Measurements from ENCODE around the gene KIAA0319L.

Gene KIAA0319L

DNA sequence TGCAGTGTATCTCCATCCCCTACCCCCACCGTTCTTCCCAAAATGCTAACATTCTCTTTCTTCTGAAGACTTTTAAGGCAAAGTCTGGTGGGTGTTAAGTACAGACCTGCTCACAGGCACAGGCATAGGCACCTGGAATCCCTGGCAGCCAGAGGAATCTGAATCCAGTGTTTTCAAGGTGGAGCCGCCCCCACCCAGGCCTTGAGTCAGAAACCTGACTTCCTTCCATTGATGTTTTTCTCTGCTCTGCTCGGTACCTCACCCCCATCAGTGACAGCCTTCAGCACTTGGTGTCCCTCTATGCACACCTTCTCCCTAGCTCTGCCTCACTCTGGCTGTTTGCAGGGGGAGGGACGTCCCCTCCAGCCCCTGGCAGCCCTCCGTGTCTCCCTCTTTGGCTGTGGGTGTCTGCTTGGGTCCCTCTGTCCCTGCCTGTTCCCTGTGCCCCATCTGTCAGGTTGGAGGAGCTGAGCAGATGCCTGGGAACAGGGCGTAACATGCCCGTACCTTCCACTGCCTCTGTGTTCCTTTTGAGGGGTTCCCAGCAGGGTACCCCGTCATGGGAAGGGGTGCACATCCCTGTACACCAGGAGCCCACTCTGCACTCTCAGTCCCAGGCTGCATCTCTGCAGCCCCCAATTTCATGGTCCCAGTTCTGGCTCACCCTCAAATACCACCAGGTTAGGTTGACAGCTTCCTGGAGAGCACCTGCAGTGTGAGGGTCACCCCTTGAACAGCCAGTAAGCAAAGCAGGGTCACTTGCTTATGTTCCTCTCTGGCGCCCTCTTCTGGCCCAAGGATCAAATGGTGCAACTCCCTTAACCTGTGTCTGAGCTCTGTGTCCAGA lies 7.1 kb upstream of the KIAA0319L start:
- DNase-seq (ENCODE audit: low read depth in 2 of 3, low spot score in 1 of 3) = peak; percentile 62 to 84 (median 76)

DNA sequence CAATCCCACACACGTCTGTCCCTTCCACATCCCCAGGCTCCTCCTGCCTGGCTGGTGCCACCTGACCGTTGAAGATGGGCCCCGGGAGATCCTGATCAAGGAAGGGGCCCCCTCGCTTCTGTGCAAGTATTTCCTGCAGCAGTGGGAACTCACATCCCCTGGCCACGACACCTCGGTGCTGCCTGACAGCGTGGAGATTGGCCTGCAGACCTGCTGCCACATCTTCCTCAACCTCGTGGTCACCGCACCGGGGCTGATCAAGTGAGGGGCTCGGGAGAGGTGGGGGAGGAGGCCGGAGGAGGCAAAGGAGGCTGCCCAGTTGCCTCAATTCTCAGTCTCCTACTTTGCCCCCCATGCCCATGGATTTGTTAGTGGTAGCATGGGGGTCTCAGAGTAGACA lies 6.0 kb upstream of the KIAA0319L start:
- no peak for DNase-seq (ENCODE audit: low read depth in 2 of 3, low spot score in 1 of 3)

DNA sequence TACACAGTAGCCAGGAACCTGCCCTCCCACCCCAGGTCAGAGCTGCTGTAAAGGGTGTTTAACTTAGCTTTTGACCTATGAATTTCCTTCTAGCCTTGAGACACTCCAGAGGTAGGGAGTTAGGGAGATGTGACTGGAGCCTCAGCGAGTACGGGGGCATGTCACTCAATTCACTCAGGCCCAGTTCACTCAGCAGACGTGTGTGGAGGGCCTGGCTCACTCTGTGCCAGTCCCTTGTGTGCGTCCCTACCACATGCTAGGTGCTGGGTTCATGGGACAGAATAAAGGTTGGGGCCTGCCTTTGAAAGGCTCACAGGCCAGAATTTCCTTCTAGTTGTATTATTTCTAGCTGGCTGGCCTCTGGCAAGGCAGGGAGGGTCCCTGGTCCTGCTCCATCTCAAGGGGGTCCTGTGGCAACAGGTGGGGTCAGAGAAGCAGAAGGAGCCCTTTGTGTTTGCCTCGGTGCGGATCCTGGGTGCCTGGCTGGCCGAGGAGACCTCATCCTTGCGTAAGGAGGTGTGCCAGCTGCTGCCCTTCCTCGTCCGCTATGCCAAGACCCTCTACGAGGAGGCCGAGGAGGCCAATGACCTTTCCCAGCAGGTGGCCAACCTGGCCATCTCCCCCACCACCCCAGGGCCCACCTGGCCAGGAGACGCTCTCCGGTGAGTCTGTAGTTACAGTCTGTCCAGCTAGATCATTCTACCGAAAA lies 4.9 kb upstream of the KIAA0319L start:
- DNase-seq (ENCODE audit: low read depth in 2 of 3, low spot score in 1 of 3) = no peak

DNA sequence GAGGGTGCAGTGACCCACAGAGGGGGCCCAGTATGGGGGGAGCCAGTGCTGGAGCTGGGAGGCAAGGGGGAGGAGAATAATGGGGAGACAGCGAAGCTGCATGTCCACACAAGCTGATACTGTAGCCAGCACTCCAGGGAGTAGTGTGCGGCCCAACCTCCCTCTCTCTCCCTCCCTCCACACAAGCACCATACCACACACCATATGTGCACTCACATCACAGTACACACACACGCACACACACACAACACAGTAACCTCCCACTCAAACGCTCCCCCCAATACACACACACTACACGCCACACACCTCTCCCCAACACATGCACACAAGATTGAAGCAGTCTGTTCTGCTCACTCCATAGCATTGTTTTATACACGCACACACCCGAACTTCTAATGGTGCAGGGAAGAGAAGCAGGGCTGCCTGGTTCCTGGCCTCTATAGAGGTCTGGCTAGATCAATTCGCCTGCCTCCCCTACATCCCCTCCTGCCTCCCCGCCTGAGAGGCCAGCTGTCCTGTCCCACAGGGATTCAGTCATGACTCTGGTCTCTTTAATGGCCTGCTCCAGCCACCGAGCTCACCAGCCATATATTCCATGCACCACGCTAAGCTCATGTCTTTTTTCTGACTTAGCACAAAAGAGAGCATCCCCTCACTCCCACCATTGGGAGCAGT lies 4.2 kb upstream of the KIAA0319L start:
- no peak for DNase-seq (ENCODE audit: low read depth in 2 of 3, low spot score in 1 of 3)

DNA sequence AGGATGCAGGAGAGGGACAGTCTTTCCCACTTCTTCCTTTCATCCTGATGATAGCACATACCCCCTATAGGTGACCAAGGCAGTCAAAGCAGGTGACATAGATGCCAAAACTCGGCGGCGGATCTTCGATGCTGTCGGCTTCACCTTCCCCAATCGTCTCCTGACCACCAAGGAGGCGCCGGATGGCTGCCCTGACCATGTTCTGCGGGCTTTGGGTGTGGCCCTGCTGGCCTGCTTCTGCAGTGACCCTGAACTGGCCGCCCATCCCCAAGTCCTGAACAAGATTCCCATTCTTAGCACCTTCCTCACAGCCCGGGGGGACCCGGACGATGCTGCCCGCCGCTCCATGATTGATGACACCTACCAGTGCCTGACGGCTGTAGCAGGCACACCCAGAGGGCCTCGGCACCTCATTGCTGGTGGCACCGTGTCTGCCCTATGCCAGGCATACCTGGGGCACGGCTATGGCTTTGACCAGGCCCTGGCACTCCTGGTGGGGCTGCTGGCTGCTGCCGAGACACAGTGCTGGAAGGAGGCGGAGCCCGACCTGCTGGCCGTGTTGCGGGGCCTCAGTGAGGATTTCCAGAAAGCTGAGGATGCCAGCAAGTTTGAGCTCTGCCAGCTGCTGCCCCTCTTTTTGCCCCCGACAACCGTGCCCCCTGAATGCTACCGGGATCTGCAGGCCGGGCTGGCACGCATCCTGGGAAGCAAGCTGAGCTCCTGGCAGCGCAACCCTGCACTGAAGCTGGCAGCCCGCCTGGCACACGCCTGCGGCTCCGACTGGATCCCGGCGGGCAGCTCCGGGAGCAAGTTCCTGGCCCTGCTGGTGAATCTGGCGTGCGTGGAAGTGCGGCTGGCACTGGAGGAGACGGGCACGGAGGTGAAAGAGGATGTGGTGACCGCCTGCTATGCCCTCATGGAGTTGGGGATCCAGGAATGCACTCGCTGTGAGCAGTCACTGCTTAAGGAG lies 3.3 kb upstream of the KIAA0319L start:
- no peak for DNase-seq (ENCODE audit: low read depth in 2 of 3, low spot score in 1 of 3)

DNA sequence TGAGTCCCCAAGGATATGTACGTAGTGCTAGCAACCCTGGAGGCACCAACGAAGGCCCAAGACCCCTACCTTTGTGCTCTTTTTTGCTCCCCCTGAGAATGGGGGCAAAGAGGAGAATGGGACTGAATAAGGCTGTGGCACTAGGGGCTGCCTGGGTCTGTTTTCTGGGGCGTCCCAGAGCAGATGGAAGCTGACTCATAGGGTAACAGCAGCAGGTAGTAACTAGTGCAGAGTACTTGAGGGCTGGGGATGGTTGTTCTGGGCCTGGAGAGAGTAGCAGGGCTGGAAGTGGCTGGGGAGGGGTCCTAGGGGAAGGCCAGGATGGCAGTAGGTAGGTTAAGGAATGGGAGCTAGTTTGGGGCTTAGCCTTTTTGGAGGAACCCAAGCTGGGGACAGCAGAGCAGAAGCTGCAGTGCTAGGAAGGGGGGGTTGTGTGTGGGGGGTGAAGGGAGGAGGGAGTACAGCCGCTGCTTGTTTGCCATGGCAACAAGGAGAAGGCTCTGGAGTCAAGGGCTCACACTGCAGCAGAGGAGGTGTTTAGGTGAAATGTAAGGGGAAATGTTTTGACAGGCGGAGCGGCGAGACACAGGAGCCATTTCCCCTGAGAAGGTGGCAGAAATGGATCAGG lies 2.2 kb upstream of the KIAA0319L start:
- DNase-seq (ENCODE audit: low read depth in 2 of 3, low spot score in 1 of 3) = no peak

DNA sequence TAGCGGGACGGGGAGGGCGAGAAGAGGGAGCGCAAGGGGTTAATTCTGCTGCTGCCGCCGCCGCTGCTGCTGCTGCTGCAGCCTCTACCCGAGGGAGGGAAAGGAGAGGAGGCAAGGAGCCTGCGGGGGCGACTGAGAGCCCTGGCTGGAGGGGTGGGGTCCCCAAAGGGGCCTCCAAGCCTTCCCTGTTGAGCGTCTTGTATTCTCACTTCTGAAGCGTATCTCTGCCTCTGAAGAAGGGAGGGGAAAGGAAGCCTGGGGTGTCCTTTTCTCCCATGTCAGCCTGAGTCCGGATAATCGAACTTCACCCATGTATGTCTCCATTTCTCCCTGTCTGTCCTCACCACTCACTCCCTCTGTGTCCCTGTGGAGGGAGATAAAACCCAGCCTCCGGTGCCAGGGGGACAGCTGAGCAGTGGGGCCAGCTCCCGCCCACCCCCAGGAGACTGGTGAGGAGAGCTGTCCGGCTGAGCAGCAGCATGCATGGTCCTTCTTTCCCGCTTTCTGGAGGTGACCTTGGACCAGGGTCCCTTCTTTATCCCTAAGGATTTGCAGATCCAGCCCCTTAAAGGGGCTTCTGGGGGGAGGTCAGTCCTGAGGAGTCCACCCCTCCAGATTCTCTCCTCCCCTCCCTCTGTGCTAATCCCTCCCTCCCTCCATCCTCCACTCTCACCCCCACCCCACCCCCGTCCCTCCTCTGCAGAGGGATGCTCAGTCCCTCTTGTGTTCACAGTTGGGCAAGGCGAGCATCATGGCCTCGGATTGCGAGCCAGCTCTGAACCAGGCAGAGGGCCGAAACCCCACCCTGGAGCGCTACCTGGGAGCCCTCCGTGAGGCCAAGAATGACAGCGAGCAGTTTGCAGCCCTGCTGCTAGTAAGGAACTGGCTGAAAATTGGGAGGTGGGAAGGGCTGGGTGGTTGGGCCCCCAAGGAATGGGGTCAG lies 1.4 kb upstream of the KIAA0319L start:
- no peak for DNase-seq (ENCODE audit: low read depth in 2 of 3, low spot score in 1 of 3)

DNA sequence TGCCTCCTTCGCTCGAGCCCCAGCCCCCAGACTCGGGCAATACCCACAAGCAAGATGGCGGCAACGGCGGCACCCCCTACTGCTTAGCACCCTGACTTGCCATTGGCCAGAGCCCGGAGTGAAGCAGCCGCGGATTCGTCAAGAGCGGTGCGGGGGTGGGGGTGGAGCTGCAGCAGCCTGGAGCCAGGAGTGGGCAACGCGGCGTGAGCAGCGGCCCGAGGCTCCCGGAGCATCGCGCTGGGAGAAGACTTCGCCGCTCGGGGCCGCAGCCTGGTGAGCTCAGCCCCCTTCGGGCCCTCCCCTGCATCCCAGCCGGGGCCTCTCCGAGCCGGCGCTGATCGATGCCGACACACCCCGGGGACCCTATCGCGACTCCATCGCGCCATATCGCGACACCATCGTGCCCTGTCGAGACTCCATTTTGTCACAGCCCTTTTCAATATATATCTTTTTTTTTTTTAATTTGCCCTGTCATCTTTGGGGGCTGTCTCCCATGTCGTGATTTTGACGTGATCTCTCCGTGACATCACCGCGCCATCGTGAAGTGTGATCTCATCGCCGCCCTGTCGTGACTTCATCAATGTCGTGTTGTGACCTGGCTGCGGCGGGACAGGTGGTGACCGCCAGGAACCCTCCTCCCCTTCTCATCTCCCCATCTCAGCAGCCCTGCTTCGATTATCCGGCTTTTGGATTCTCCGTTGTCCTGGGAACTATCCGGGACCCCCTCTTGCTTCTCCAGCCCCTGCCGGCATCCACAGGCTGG lies 589 bp upstream of the KIAA0319L start, which contains the start of gene NCDN:
Gene NCDN, plus strand, starts transcription at position 189 of the 763 bp plus-strand sequence. Its CDS starts 392 bp downstream, at position 581.
- peak; percentile 94 to 98 (median 96) for DNase-seq (ENCODE audit: low read depth in 2 of 3, low spot score in 1 of 3)

DNA sequence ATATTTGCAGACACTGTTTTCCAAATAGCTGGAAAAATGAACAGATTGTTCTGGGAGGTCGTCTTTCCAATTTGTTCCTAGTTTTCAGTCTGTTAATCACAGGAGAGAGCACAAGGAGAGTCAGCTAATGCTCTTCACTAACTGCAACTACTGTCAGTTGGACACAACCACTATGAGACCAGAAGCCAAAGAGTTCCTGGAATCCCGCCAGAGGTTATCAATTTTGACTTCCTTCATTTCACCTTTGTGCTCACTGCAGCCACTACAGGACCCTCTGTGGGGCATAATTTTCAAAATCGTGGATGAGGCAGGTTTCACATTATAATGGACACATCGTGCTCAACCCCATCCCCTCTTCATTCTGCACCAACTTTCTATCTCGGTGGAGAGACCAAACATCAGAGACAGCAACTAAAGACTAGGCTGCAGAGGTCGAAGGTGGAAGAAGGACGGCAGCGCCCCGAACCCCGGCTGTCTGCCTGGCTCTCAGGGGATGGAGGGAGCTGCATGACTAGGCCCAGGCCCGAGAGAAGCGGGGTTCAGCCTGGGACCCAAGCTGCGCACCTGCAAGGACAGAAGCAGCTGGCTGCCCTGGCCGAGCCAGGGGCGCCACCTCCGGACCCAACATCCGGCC lies 602 bp downstream of the KIAA0319L start:
- DNase-seq (ENCODE audit: low read depth in 2 of 3, low spot score in 1 of 3) = no peak

DNA sequence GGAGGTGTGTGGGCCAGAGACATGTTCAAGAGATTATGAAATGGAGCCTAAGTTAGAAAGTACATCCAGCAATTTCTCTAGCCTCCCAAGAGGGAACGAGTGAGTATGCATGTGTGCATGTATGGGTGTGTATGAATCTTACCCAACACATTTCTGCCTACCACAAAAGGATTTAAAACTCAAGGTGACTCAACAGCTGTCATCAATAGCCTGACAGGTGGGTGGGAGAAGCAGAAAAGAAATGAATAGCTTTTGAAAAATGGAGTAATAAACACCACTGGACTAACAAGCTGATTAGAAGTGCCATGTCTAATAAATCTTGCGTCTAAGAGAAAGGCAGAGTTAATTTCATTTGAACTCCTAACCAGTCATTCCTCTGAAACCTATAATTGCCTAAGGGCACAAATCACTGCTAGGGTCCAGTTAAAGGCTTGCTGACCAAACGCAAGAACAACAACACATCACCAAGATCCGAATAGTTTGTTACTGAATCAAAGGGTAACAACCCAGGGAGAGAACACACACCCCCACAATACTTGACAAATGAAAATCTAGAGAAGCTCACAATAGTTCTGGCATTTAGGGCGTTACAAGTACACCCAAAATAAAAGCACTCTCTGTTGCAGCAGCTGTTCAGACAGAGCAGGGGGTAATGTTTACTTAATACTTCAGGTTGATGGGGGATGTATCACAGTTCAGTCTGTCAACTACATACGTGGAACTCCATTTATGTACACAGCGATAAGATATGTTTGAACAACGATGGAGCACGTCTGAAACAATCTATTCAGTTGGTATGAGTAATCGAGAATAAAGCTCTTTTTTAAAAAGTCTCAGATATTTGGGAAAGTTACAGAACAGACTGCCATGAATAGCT lies 1.4 kb downstream of the KIAA0319L start:
- no peak for DNase-seq (ENCODE audit: low read depth in 2 of 3, low spot score in 1 of 3)

DNA sequence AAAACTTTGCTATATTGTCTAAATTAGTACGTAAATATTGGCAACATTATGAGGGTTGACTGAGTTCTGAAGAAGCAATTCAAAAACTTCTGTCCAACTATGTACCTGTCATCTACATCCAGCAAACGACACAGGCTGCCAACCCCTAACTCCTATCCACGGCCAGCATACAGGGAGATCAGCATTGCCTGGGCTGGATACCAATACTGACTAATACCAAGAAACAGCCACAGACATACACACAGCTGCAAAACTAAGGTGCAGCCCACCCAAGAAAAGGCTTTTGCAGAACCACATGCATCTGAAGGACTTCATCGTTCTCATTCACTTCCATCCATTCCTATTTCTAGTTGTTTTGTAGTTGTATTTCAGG lies 2.0 kb downstream of the KIAA0319L start:
- DNase-seq (ENCODE audit: low read depth in 2 of 3, low spot score in 1 of 3) = no peak

DNA sequence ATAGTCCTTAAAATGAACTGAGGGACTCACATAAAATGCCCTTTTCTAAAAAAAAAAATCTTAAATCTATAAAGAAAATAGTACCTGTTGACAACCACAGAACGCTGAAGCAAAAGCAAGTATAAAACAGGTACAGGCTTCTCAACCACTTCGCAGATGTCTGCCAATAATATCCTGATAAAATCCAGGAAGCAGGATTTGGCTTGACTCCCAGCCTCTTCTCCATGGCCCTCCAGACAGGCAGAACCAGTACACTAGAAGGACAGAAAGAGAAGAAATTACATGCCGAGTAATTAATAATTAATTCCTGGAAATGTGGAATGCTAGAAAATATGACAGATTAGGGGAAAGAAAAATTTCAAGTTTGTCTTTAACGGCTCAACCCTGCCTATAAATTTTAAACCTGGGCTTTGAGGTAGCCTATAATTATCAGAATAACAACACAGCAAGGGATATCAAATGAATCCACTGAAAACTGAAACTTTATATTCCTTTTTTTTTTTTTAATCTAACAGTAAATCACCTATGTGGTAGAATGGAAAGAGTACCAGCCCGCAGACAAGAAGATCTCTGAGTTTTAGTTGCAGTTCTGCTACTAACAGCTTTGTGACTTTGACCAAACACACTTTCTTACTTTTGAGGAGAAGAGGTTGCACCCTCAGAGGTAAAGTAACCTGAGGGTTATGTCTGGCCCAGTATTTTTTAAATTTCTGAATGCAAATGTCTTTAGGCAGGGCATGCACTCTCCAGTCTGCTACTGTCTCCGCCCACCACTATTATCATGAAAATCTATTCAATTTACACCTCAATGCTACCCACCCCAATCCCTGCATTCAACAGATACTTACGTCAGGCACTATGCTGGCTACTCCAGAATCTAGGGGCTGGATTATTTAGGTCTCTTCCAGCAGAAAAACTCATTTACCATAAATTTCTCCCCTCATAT lies 2.7 kb downstream of the KIAA0319L start:
- DNase-seq (ENCODE audit: low read depth in 2 of 3, low spot score in 1 of 3) = no peak

DNA sequence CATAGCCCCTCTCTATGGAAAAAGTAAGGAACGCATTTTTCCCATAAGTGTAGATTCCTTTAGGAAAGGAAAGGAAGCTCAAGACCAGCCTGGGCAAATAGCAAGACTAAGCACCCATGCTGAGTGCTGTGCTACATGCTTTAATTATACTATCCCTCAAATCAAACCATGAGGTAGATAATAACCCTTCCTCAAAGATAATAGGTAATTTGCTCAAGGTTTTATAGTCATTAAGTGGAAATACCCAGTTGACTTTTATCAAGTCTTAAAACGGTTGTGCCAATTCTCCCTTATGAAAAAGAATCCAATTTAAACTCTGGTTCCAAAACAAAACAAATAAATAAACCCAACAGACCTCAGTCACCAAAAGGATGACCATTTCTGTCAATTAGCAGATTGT lies 3.4 kb downstream of the KIAA0319L start:
- no peak for DNase-seq (ENCODE audit: low read depth in 2 of 3, low spot score in 1 of 3)

DNA sequence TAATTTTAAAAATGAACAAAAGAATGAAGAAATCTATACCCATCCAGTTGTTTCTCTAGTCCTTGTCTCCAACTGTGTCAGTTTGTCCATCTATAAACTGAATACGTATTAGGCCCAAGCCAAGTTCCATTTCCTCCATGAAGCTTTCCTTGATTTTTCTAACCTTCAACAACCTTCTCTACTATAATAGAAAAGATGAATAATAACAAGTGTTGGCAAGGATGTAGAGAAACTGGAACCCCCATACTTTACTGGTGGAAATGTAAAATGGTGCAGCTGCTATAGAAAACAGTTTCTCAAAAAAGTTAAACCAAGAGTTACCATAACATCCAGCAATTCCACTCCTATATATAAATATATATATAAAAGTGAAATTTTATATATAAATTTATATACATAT lies 10.6 kb downstream of the KIAA0319L start:
- no peak for DNase-seq (ENCODE audit: low read depth in 2 of 3, low spot score in 1 of 3)

DNA sequence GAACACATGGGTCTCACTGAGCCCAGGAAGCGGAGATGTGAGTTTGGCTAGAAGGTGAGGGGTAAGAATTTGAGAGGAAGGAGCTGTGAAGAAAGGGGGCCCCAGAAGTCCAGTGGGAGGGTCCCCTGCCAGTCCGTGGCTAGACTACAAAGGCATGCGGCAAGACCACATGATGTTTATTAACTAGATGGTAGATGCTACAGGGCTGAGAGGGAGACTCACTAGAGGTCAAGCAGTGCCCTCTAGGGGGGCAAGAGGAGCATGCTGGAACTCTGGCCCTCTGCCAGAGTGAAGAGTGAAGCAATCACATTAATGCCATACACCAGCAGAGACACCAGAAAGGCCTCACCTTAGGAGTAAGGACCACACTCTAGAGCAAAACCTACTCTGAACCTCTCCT lies 12.2 kb downstream of the KIAA0319L start:
- no peak for DNase-seq (ENCODE audit: low read depth in 2 of 3, low spot score in 1 of 3)

DNA sequence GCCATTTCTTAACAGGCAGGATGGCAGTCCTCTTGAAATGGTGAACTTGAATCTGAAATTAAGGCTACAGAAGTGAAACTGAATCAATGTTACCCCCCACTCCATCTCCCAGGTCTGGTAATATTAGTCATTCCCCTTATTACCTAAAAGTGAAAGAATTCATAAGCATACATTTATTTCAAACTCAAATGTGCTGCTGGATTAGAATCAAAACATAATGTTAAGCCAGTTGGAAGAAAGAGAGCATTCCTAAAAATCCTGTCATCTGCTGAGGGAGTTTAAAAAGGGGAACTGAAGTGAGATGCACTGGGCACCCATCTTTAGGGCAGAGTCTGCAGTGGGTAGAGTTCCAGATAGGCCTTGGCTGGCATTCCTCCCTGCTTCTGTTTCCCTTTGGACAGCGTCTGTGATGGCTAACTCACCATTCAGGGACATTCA lies 17.4 kb downstream of the KIAA0319L start:
- no peak for DNase-seq (ENCODE audit: low read depth in 2 of 3, low spot score in 1 of 3)
